Coronary artery (tissue), 2 donors: Measurements from ENCODE around the gene GRM5.

ENCODE experiments used
- DNase-seq: peaks from one replicate; pipeline ENCODE4 v3.0.0-alpha.2; 2017; ENCODE audit warnings: low spot score
- H3K27ac ChIP-seq, 2 donors: fragments of 200-600 bp; sonication (generic); one replicate each; pipeline ENCODE4 v1.5.1; 2016 to 2019
- H3K4me3 ChIP-seq: fragments of 200-600 bp; sonication (generic); 2 replicates; pipeline ENCODE4 v1.5.1; 2016; ENCODE audit warnings: mild to moderate bottlenecking, moderate library complexity
- TF ChIP-seq, protein P1 (sequence below): fragments of 200-600 bp; sonication (generic); IDR thresholded peaks from one replicate; pipeline ENCODE4 v1.5.1; 2019; ENCODE audit warnings: antibody characterized with exemption

The GRM5 gene

DNA sequence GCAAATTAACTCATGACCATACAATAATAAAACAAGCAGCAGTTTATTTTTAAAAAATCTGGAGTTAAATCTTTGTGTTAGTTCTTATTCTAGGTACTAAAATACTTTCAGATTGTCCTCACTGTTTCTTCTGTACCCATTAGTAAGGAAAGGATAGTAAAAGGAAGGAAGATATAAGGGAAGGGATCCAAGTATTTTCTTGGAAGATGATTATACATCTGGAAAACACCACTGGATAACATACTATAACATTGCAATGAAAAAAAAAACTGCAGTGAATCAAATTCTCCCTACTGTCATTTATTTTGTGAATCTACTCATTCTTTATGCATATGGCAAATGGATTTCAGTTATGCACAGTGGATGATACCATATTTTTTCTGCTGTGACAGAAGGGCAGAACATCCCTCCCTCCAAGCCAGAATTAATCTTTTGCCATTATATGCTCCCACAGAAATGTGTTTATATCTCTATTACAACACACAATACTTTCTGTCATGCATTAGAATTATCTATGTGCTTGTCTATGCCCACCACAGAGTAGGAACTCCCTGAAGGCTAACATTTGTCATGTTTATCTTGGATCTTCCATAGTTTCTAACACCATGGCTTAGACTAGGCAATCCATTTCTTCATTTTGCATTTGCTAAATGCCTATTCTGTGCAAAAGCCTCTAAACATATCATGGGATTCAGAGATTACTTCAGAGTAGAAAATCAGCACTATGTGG is 446.0 kb downstream of the GRM5 start:
- TF ChIP-seq, protein P1, sequence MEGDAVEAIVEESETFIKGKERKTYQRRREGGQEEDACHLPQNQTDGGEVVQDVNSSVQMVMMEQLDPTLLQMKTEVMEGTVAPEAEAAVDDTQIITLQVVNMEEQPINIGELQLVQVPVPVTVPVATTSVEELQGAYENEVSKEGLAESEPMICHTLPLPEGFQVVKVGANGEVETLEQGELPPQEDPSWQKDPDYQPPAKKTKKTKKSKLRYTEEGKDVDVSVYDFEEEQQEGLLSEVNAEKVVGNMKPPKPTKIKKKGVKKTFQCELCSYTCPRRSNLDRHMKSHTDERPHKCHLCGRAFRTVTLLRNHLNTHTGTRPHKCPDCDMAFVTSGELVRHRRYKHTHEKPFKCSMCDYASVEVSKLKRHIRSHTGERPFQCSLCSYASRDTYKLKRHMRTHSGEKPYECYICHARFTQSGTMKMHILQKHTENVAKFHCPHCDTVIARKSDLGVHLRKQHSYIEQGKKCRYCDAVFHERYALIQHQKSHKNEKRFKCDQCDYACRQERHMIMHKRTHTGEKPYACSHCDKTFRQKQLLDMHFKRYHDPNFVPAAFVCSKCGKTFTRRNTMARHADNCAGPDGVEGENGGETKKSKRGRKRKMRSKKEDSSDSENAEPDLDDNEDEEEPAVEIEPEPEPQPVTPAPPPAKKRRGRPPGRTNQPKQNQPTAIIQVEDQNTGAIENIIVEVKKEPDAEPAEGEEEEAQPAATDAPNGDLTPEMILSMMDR, result no peak
- no peak for DNase-seq
- no peak overlapping the region for H3K4me3 ChIP-seq
- H3K27ac ChIP-seq, result no peak overlapping the region

DNA sequence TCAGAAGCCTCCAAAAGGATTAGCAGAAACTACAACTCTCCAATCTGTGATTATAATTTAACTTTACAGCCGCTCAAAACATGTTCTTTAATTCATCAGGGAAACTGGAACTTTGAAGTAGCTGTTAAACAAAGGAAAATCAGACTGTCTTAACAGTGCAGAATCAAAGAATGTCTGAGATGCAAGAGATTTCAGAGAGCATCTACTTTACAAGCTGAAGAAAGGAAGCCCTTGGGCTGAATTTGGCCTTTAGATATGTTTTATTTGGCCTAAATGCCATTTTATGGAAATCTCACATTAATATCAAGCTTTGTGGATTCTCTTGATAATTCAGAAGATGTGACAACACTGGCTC is 446.7 kb downstream of the GRM5 start:
- DNase-seq, result no peak
- Histone ChIP-seq H3K4me3 (no peak overlapping the region), H3K27ac (no peak overlapping the region)
- TF ChIP-seq, protein P1, result no peak

DNA sequence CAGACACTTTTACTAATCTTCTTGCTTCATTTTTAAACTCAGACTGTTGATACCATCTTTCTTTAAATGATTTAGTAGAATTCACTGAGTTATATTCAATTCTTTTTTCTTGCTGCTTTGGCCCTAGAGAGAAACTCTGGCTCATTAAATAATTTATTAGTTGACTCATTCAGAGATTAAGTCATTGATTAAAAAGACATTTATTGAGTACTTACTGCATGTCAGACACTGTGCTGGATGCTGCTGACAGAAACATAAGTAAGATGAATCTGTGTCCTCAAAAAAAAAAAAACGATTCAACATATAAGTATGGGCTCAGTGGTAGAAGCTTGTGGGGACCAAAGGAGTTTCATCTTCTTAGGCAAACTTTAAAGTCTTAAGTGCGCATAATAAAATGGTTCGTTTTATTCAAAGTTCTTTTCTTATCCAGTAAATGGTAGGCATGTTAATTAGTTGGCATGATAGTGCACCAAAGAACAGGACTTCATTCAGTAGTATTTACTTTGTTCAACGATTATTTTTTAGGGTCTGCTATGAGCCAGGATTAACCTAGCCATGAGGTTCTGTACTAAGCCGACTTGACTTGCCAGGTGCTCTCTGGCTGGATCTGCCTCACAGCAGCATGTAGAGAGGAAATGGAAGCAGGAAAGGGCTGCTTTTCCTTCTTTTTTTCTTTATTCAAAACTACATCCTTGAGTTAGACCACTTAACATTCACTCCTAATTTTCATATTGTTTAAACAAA is 447.3 kb downstream of the GRM5 start:
- TF ChIP-seq, protein P1, result no peak
- Histone ChIP-seq H3K27ac (no peak overlapping the region), H3K4me3 (no peak overlapping the region)
- no peak for DNase-seq

DNA sequence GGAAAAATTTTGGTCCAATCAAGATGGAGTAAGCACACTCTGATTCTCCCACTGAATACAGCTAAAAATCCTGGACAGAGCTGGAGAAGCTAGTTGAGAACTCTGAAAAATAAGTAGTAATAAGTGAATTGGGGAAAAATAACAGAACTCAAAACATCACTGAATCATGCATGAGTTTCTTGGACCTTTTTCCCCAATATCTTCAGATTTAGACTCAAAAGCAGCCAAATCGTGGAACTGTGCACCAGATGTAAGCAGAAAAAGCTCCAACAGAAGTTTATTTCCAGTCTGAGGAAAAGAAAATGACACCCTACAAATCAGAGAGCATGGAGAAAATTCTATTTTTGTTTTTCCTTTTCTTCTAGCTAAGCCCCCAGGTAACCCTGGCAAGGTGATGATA is 448.6 kb downstream of the GRM5 start:
- Histone ChIP-seq H3K4me3 (no peak overlapping the region), H3K27ac (no peak overlapping the region)
- TF ChIP-seq, protein P1, result no peak
- DNase-seq, result no peak

DNA sequence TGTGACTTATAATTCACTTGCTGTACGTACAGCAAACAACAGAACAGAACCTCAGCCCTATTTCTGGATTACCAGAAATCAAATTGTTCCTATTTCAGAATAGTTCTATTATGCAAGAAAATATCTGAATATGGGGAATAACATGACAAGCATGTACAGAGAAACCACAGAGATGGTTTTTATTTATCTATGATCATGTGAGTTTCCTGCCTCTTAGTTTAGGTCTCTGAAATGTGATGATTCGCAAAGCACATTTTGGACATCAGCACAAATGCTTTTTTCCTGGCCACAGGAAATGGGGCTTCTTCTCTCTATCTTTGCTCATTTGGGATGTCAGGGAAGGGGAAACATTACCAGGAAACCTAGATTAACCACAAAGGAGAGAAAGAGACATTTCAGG is 461.5 kb downstream of the GRM5 start:
- TF ChIP-seq, protein P1, result no peak
- no peak overlapping the region for H3K4me3 ChIP-seq
- no peak overlapping the region for H3K27ac ChIP-seq
- DNase-seq, result no peak

DNA sequence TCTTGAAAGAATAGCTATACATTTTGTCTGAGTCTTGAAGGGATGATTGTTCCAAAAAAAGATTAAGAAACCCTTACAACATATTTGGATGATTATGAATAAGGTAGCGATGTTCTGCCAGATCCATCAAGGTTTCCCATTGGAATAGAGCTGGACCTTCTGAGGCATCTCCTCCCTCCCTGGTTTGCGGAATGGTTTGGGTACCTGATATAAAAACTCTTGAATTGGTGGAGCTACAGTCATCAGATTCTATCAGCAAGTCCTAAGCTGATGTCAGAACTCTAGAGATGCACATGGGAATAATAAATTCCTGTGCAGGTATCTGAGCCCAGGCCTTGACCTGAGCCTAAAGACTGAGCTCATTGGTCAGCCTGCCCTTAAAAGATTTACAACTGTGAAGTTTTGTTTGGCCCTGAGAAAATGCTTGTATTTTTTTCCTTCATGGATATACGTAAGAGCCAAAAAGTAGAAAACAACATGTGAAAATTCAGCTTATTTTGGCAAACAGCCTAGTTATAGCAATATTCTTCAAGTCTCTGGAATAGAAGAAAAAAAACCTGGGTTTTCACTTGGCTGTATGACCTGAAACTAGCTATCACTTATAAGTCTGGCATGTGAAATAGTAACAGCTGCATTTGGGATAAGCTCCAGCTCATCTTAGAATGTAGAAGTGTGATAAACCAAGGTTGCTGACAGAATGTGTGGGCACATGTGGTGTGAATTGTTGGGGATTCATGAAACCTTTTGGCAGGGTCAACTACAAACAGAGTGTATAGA is 462.5 kb downstream of the GRM5 start:
- TF ChIP-seq, protein P1, result no peak
- no peak overlapping the region for H3K27ac ChIP-seq

More for the DNA sequence above, 462.5 kb downstream of the GRM5 start:
- no peak overlapping the region for H3K4me3 ChIP-seq
- no peak for DNase-seq
